GM10266 (cell line): ENCODE measurements around the gene ILKAP.

Experiments
- DNase-seq: peaks from one replicate; pipeline ENCODE4 v3.0.0; 2012; ENCODE audit errors: extremely low spot score
- TF ChIP-seq, protein P1 (sequence below): IDR thresholded peaks from 2 replicates; pipeline ENCODE4 v1.5.1; 2012; ENCODE audit warnings: mild to moderate bottlenecking, low read depth; ENCODE audit not compliant: control insufficient read depth, insufficient read depth; ENCODE audit errors: missing control alignments

ILKAP gene

DNA sequence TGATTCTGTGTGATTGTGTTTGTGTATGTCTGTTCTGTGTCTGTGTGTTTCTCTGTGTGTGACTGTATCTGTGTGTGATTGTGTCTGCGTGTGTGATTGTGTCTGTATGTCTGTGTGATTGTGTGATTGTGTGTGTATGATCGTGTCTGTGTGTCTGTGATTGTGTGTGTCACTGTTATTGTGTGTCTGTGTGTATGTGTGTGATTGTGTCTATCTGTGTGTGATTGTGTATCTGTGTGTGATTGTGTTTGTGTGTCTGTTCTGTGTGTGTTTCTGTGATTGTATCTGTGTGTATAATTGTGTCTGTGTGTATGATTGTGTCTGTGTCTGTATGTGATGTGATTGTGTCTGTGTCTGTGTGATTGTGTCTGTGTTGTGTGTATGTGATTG is 76.7 kb downstream of the ILKAP start:
- no peak for DNase-seq
- TF ChIP-seq, protein P1, sequence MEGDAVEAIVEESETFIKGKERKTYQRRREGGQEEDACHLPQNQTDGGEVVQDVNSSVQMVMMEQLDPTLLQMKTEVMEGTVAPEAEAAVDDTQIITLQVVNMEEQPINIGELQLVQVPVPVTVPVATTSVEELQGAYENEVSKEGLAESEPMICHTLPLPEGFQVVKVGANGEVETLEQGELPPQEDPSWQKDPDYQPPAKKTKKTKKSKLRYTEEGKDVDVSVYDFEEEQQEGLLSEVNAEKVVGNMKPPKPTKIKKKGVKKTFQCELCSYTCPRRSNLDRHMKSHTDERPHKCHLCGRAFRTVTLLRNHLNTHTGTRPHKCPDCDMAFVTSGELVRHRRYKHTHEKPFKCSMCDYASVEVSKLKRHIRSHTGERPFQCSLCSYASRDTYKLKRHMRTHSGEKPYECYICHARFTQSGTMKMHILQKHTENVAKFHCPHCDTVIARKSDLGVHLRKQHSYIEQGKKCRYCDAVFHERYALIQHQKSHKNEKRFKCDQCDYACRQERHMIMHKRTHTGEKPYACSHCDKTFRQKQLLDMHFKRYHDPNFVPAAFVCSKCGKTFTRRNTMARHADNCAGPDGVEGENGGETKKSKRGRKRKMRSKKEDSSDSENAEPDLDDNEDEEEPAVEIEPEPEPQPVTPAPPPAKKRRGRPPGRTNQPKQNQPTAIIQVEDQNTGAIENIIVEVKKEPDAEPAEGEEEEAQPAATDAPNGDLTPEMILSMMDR = no peak

DNA sequence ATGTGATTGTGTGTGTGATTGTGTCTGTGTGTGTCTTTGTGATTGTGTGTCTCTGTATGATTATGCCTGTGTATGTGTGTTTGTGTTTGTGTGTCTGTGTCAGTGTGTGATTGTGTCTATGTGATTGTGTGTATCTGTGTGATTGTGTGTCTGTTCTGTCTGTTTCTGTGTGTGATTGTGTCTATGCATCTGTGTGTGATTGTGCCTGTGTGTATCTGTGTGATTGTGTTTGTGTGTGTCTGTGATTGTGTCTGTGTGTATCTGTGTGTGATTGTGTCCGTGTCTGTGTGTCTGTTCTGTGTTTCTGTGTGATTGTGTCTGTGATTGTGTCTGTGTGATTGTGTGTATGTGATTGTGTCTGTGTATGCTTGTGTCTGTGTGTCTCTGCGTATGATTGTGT is 77.2 kb downstream of the ILKAP start:
- TF ChIP-seq, protein P1 = no peak
- DNase-seq = no peak

DNA sequence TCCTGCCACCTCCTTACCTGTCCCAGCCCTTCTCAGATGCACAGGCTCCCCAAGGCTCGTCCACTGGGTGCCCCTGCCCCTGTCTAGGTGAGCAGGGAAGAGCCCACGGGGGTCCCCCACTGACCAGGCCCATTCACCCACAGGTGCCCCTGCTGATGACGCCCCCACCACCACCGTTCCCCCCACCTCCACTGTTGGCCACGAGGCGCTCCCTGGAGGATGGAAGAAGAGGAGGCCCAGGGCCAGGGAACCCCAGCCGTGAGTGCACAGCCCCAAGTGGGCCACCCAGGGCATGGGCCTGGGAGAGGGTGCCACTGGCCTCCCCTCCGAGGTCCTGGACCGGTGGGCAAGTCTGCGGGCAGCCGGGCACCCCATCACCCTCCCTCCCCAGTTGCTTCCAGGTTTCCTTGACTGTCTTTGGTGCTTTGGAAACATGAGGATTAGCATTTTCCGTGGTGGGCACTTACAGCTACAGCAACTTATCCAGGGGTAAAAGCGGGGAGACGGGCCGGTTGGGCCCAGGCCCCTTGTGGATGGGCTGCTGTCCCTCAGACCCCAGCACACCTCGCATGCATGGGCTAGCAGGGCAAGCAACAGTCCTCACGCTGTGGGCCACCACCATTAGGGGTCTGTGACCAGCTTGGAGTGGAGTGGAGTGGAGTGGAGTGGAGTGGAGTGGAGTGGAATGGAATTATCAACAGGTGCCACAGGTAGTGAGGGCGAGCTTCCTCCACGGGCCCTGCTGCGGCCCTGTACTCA is 78.2 kb downstream of the ILKAP start:
- TF ChIP-seq, protein P1 = no peak
- DNase-seq = no peak

DNA sequence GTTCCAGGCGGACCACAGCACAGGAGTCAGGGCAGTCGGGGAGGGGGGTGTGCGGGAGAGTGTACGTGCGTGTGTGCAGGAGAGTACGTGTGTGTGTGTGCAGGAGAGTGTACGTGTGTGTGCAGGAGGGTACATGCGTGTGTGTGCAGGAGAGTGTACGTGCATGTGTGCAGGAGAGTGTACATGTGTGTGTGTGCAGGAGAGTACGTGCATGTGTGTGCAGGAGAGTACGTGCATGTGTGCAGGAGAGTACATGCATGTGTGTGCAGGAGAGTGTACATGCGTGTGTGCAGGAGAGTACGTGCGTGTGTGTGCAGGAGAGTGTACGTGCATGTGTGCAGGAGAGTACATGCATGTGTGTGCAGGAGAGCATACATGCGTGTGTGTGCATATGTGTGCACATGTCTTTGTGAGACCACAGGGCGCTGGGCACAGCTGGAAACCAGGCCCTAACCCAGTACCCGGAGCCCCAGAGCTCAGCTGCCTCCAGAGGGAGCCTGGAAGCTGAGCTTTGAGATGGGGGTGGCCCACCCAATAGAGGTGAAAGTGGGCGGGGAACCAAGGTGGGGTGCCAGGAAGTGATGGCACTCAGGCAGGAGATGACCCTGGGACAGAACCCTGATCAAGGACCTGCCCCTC is 78.9 kb downstream of the ILKAP start:
- TF ChIP-seq, protein P1 = no peak

DNA sequence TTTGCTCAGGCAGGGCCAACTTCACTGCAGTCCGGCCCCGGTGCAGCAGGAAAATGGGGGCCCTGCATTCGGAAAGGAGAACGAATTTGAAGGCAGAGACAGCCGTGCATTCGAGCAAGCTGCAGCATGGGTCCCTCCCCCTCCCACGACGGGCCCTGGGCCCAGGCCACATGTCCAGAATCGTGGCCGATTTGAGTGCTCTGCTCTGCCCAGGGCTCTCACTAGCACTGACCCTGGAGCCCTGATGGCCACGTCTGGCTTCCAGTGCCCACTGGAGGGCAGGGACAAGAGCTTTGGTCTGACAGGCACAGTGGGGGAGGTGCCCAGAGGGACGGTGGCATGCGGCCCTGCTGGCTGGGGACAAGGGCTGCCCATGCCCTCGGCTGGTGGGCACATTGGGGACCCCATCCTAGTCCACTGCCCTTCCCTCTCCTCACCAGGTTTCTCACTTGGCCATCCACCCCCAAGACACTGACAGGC is 79.5 kb downstream of the ILKAP start:
- no peak for DNase-seq
- TF ChIP-seq, protein P1 = no peak

More for the DNA sequence above, 78.9 kb downstream of the ILKAP start:
- DNase-seq = no peak

DNA sequence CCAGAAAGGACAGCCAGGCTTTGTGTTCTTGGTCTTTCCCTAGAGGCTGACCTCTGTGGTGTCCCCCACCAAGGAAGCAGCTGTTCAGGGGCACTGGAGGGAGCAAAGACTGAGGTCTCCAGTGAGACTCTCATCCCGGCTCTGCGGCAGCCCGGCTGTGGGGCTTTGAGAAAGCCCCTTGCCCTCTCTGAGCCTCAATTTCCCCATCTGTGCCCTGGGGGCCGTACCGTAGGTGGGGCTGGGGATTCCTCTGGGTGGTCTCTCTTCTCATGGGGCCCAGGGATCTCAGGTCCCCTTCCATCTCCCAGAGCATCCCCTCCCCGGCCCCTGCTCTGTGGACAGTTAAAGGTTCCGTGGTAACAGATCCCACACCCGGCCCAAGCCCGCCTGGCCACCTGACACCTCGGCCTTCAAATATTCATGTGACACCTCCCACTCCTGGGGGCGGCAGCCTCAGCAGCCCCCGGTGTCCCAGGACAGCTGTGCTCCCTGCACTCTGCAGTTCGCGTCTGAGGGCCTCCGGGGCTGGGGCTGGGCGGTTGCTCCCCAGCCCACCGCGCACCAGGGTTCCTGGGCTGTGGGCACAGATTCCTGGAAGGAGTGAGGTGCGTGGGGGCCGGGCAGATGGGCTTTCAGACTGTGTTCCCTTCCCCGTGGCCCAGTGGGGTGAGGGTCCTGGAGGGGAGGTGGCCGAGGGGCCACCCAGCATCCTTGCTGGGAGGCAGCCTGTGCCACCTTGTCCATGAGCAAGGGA is 80.1 kb downstream of the ILKAP start:
- DNase-seq = no peak
- TF ChIP-seq, protein P1 = no peak
